Measurements from ENCODE around the gene TMEM217.

- TF ChIP-seq CTCF (conservative IDR thresholded peaks at IDR 0.05) (no peak), ZFX (IDR thresholded peaks at IDR 0.05) (no peak)
These were observed 22.4 kb upstream of the TMEM217 start for GRCh38 chr6:37280162-37280887.
